ENCODE measurements around the gene GPR68.

- TF ChIP-seq CTCF (IDR thresholded peaks at IDR 0.05) (no peak), EZH2 (IDR thresholded peaks at IDR 0.05; ENCODE audit: borderline replicate concordance, insufficient read depth, low read depth, low read length, poor library complexity, severe bottlenecking) (no peak)
Observed at GRCh38 chr14:91284791-91285548, 40.5 kb upstream of the GPR68 start.
